Left lung (tissue), 10 donors: ENCODE data around the gene COPS7A. TPM values are rescaled to one million over a fixed set of nuclear protein-coding genes. Genes with fewer than 3 reads are reported as not detected.

Experiments
- ATAC-seq: fragments of 200-7000 bp; cut with Tn5 transposase; one replicate; pipeline ENCODE4 v1.9.1; 2020; ENCODE audit warnings: moderate library complexity
- DNase-seq, 4 donors: peaks; one replicate each; pipeline ENCODE4 v3.0.0-alpha.2; 2013 to 2020
- H3K27ac ChIP-seq, 2 donors: fragments of 200-600 bp; sonication (generic) in 1 of 2; one replicate each; pipeline versions ENCODE4 v1.5.0 to v1.8.0; 2020 to 2021
- H3K27me3 ChIP-seq, 2 donors: fragments of 200-600 bp; sonication (generic) in 1 of 2; one replicate each; pipeline versions ENCODE4 v1.5.0 to v1.8.0; 2020 to 2021
- H3K36me3 ChIP-seq, 2 donors: fragments of 200-600 bp; sonication (generic) in 1 of 2; one replicate each; pipeline versions ENCODE4 v1.5.0 to v1.8.0; 2020 to 2021
- H3K4me1 ChIP-seq, 2 donors: fragments of 200-600 bp; one replicate each; pipeline ENCODE4 v1.8.0; 2021
- H3K4me3 ChIP-seq, 2 donors: fragments of 200-600 bp; sonication (generic) in 1 of 2; one replicate each; pipeline versions ENCODE4 v1.5.0 to v1.8.0; 2020 to 2021; ENCODE audit warnings: mild to moderate bottlenecking in 1 of 2
- H3K9me3 ChIP-seq, 2 donors: fragments of 200-600 bp; sonication (generic) in 1 of 2; one replicate each; pipeline versions ENCODE4 v1.5.0 to v1.8.0; 2020 to 2021
- intact Hi-C, 2 donors: fragments of 100-400 bp; cut with DNase I; formaldehyde crosslinking; loops; one replicate each; pipeline versions ENCODE4 v1.11.2 to v1.14.2; 2022
- polyA plus RNA-seq, 6 donors: library from polyadenylated mRNA; unstranded; fragments of 120-200 nt; gene quantifications; one replicate each; pipeline ENCODE4 v1.2.1, GENCODE V29; 2013; ENCODE audit not compliant: insufficient read length in 6 of 6
- total RNA-seq, 2 donors: library from RNA; stranded (reverse); fragmentation: NEBNext Ultra II Directional; extraction: Animal tissue kit (Norgen Biotek cat#: 25700); gene quantifications; one replicate each; pipeline ENCODE4 v1.2.1, GENCODE V29; 2021
- TF ChIP-seq, protein P1 (sequence below), 2 donors: fragments of 200-600 bp; sonication (generic) in 1 of 2; IDR thresholded peaks; one replicate each; pipeline versions ENCODE4 v1.5.0 to v1.8.0; 2021; ENCODE audit warnings: antibody characterized with exemption in 2 of 2
- donor health status: DM: no; HTN: yes; CAD: no.
- donor health status: DM: no; HTN: no; CAD: no.

COPS7A gene
- total and polyA plus RNA-seq, 8 donors = 51.4 to 67.5 (median 54.1) TPM

DNA sequence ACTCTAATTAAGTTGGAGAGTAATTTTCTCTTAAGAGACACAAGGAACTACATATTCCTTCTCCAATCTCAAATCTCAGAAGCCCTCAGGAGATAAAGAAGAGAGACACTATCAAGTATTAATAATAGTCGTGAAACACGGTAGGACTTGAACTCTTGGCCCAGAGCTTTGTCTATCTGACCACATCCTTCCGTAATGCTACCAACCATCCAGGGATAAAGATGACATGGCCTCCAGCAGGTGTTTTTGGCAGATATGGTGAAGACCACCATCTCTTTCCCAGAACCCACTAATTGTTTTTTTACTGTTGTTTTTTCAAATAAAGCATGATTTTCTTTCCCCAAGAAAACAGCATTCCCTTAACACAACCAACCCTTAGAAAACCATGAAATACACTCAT lies 38.0 kb upstream of the COPS7A start:
- no peak for ATAC-seq
- peaks cover 0 to 36% of the 10 kb centered on the region in 2 donors for H3K36me3 ChIP-seq
- H3K4me3 ChIP-seq = no peak overlapping the region
- no peak overlapping the region for H3K27ac ChIP-seq
- no peaks in the 10 kb centered on the region for H3K27me3 ChIP-seq
- TF ChIP-seq, protein P1, sequence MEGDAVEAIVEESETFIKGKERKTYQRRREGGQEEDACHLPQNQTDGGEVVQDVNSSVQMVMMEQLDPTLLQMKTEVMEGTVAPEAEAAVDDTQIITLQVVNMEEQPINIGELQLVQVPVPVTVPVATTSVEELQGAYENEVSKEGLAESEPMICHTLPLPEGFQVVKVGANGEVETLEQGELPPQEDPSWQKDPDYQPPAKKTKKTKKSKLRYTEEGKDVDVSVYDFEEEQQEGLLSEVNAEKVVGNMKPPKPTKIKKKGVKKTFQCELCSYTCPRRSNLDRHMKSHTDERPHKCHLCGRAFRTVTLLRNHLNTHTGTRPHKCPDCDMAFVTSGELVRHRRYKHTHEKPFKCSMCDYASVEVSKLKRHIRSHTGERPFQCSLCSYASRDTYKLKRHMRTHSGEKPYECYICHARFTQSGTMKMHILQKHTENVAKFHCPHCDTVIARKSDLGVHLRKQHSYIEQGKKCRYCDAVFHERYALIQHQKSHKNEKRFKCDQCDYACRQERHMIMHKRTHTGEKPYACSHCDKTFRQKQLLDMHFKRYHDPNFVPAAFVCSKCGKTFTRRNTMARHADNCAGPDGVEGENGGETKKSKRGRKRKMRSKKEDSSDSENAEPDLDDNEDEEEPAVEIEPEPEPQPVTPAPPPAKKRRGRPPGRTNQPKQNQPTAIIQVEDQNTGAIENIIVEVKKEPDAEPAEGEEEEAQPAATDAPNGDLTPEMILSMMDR (IDR thresholded peaks at IDR 0.05) = no peak
- H3K9me3 ChIP-seq = no peaks in the 10 kb centered on the region
- intact Hi-C loops = no loop called here
- H3K4me1 ChIP-seq = peaks cover 10 to 55% of the 10 kb centered on the region in 2 donors
- no peak for DNase-seq

DNA sequence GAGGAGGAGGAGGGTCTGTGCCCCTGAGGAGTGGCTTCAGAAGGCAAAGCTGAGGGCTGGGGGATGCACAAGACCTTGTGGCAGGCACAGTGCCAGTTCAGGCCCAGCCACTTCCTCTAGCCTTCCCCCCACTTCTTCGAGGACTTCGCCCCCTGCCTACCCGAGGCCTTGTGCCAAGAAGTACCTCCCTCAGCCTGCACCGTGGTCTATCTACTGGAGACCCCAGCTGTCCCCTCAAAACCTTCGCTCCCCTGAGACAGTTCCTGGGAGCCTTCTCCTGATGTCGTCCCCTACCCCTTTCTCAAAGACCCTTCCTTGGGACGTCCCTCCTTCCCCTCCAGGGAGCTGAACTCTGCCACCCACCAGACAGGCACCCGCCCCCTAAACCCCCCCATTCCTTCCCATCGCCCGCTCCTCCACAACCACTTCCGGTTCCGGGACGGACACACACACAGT lies 35.3 kb upstream of the COPS7A start:
- H3K4me3 ChIP-seq = peak overlapping the region; percentile 76 to 78
- intact Hi-C loops = no loop called here
- DNase-seq = peak in 2 of 4 donors; percentile 83 to 87
- TF ChIP-seq, protein P1 (IDR thresholded peaks at IDR 0.05) = no peak
- no peak for ATAC-seq
- peaks cover 10 to 54% of the 10 kb centered on the region in 2 donors for H3K4me1 ChIP-seq
- no peaks in the 10 kb centered on the region for H3K9me3 ChIP-seq
- H3K27me3 ChIP-seq = no peaks in the 10 kb centered on the region
- peak overlapping the region; percentile 88 to 98 for H3K27ac ChIP-seq
- H3K36me3 ChIP-seq = peaks cover 0 to 11% of the 10 kb centered on the region in 2 donors

DNA sequence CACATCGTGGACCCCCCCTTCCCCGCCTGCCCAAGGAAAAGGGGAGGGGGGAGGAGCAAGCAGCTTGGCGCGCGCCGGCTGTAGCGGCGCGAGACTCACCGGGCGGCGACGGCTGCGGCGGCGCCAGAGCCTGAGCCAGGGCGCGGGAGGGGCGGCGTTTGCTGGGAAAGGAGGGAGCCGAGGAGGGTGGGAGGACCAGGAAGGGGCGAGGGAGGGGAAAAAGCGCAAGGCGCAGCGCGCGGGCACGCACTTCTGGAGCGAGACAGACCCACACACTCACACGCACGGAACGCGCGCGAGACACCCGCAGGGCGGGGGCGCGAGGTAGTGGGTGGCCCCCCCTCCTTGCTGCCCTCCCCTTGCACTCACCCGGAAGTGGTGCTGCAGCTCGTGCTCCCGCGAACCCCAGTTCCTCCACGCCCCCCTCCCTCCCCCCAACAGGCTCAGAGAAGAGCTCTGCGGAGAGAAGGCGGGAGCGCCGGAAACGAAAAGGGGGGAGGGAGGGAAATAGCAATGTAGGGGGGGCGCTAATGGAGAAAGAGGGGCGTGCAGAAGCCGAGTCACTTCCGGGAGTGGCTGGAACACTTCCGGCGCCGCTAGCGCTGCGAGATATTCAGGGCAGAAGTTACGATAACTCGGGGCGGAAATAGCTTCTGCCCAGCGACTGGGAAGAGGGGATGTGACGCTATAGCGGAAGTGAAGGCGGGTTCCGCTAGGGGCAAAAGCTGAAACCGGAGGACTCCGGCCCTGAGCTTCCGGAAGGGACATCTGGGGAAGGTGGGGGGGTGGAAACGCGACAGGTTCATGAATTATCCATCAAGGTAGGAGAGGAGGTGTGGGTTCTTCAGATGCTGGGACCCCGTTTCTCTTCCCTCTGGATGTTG lies 34.6 kb upstream of the COPS7A start, which contains the start of gene ZNF384:
Gene ZNF384, minus strand, starts transcription at position 377 of the 884 bp plus-strand sequence. CDS start 9,855 bp downstream, outside the sequence.
- intact Hi-C loops = no loop called here
- ATAC-seq = peak; percentile 88
- peaks cover 10 to 54% of the 10 kb centered on the region in 2 donors for H3K4me1 ChIP-seq

DNA sequence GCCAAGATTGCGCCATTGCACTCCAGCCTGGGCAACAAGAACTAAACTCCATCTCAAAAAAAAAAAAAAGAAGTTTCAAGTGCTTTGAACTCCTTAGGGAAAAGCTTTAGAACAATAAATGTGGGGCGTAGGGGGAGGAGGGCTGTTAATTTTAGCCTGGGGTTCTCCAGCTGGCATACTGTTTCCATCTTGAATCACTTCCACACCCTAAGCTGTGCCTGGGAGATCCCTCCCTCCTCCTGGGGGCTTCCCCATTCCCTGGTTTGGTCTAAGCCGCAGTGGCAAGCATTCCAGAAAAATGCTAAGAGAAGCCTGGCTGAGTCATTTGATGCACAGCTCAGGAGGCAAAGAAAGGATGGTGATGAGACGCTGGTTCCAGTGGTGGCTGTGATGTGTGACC lies 32.4 kb upstream of the COPS7A start:
- peak; percentile 6 for ATAC-seq
- Histone ChIP-seq H3K27ac (peak overlapping the region in 1 of 2 donors; percentile 13), H3K4me3 (no peak overlapping the region), H3K36me3 (no peaks in the 10 kb centered on the region), H3K9me3 (no peaks in the 10 kb centered on the region), H3K27me3 (peaks cover 0 to 26% of the 10 kb centered on the region in 2 donors), H3K4me1 (peaks cover 10 to 37% of the 10 kb centered on the region in 2 donors)
- intact Hi-C loops = loop anchor here in 1 of 2 donors (10.0 kb wide), 1 partner anchor 77 kb away; no protein-coding TSS in a partner anchor
- TF ChIP-seq, protein P1 (IDR thresholded peaks at IDR 0.05) = no peak
- peak in 1 of 4 donors; percentile 60 for DNase-seq

More for the DNA sequence above, 34.6 kb upstream of the COPS7A start, which contains the start of gene ZNF384:
- peak; percentile 95 to 99 (median 98) for DNase-seq
- Histone ChIP-seq H3K27me3 (peaks cover 0 to 5% of the 10 kb centered on the region in 2 donors), H3K4me3 (peak within 1 kb of the TSS; percentile 76 to 78), H3K36me3 (peaks cover 0 to 6% of the 10 kb centered on the region in 2 donors), H3K9me3 (no peaks in the 10 kb centered on the region), H3K27ac (peak within 1 kb of the TSS; percentile 88 to 98)
- TF ChIP-seq, protein P1 (IDR thresholded peaks at IDR 0.05) = peak in 1 of 2 donors; percentile 39

DNA sequence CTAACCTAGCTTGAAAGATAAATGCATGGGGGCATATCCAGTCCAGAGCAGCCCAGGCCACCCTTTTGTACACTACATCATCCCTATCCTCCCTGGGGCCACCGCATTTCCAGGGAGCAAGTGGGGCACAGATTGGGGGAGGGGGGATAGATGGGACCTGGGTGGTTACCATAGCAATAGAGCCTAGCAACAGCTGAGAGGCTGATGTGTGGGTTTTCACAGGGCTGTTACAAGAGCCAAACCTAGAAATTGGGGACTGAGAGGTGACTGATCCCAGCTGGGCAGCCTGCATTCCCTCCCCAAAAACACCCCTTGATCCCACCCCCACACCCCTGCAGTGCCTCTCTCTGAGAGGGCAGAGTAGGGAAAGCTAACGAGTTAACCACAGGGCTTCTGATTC lies 31.0 kb upstream of the COPS7A start:
- intact Hi-C loops = loop anchor here in 1 of 2 donors (10.0 kb wide), 1 partner anchor 78 kb away; no protein-coding TSS in a partner anchor
- no peak overlapping the region for H3K27ac ChIP-seq
- TF ChIP-seq, protein P1 (IDR thresholded peaks at IDR 0.05) = no peak
- H3K36me3 ChIP-seq = no peaks in the 10 kb centered on the region
- no peak for DNase-seq
- peaks cover 0 to 40% of the 10 kb centered on the region in 2 donors for H3K27me3 ChIP-seq
- H3K4me3 ChIP-seq = no peak overlapping the region
- no peak for ATAC-seq
- H3K9me3 ChIP-seq = no peaks in the 10 kb centered on the region
- H3K4me1 ChIP-seq = peaks cover 0 to 22% of the 10 kb centered on the region in 2 donors
